H9 (cell line): ENCODE results near the gene HGS. TPM values are rescaled to one million over a fixed set of nuclear protein-coding genes. Genes with fewer than 3 reads are reported as not detected.

Experiments used
- DNase-seq: peaks from one replicate; pipeline ENCODE4 v3.0.0-alpha.2; 2017
- H2AFZ ChIP-seq: one replicate; pipeline ENCODE4 v1.6.1; 2013; ENCODE audit warnings: mild to moderate bottlenecking, low read length, control low read depth, moderate library complexity
- H2AK5ac ChIP-seq: 2 replicates; pipeline ENCODE4 v1.6.1; 2013; ENCODE audit warnings: low read length, control low read depth, mixed read lengths; ENCODE audit not compliant: insufficient read length
- H2BK120ac ChIP-seq: one replicate; pipeline ENCODE4 v1.6.1; 2013; ENCODE audit warnings: low read depth, mild to moderate bottlenecking, low read length, control low read depth, inconsistent platforms; ENCODE audit not compliant: poor library complexity, severe bottlenecking
- H2BK12ac ChIP-seq: 2 replicates; pipeline ENCODE4 v1.6.1; 2013; ENCODE audit warnings: low read length, control low read depth, mixed read lengths, low read depth; ENCODE audit not compliant: insufficient read length
- H2BK15ac ChIP-seq: 2 replicates; pipeline ENCODE4 v1.6.1; 2013; ENCODE audit warnings: low read depth, low read length, control low read depth
- H2BK20ac ChIP-seq: one replicate; pipeline ENCODE4 v1.6.1; 2013; ENCODE audit warnings: low read depth, mild to moderate bottlenecking, low read length, control low read depth, inconsistent platforms; ENCODE audit not compliant: poor library complexity, severe bottlenecking
- H2BK5ac ChIP-seq: 2 replicates; pipeline ENCODE4 v1.6.1; 2013; ENCODE audit warnings: low read length, control low read depth, mixed read lengths; ENCODE audit not compliant: insufficient read length
- H3K14ac ChIP-seq: 2 replicates; pipeline ENCODE4 v1.6.1; 2013; ENCODE audit warnings: low read length, control low read depth; ENCODE audit not compliant: insufficient read depth
- H3K18ac ChIP-seq: 2 replicates; pipeline ENCODE4 v1.6.1; 2013; ENCODE audit warnings: low read depth, mild to moderate bottlenecking, mixed read lengths, low read length, control low read depth; ENCODE audit not compliant: insufficient read length
- H3K23ac ChIP-seq: 2 replicates; pipeline ENCODE4 v1.6.1; 2013; ENCODE audit warnings: low read length, control low read depth, mixed read lengths, low read depth; ENCODE audit not compliant: insufficient read length
- H3K23me2 ChIP-seq: 2 replicates; pipeline ENCODE4 v1.6.1; 2013; ENCODE audit warnings: low read depth, mild to moderate bottlenecking, mixed read lengths, low read length, control low read depth; ENCODE audit not compliant: insufficient read length, poor library complexity, severe bottlenecking
- H3K27ac ChIP-seq: 2 replicates; pipeline ENCODE4 v1.5.1; 2013; ENCODE audit warnings: low read length, control low read depth, mixed read lengths, low read depth; ENCODE audit not compliant: insufficient read length
- H3K27me3 ChIP-seq: 2 replicates; pipeline ENCODE4 v1.6.1; 2013; ENCODE audit warnings: low read length, control low read depth, inconsistent platforms; ENCODE audit not compliant: insufficient read depth
- H3K4ac ChIP-seq: 2 replicates; pipeline ENCODE4 v1.6.1; 2013; ENCODE audit warnings: low read depth, mild to moderate bottlenecking, control low read depth, inconsistent platforms, low read length, moderate library complexity
- H3K4me1 ChIP-seq: 2 replicates; pipeline ENCODE4 v1.6.1; 2013; ENCODE audit warnings: low read length, control low read depth, inconsistent platforms; ENCODE audit not compliant: insufficient read depth
- H3K4me2 ChIP-seq: 2 replicates; pipeline ENCODE4 v1.6.1; 2013; ENCODE audit warnings: low read length, control low read depth, mixed read lengths; ENCODE audit not compliant: insufficient read length, insufficient read depth
- H3K56ac ChIP-seq: 2 replicates; pipeline ENCODE4 v1.6.1; 2013; ENCODE audit warnings: low read depth, mild to moderate bottlenecking, mixed read lengths, low read length, control low read depth; ENCODE audit not compliant: insufficient read length
- H3K79me1 ChIP-seq: 2 replicates; pipeline ENCODE4 v1.6.1; 2013; ENCODE audit warnings: low read depth, mild to moderate bottlenecking, moderate library complexity, low read length, control low read depth, inconsistent platforms; ENCODE audit not compliant: insufficient read depth, poor library complexity, severe bottlenecking
- H3K79me2 ChIP-seq: 2 replicates; pipeline ENCODE4 v1.6.1; 2013; ENCODE audit warnings: low read length, control low read depth, inconsistent platforms; ENCODE audit not compliant: insufficient read depth
- H3K9ac ChIP-seq: 2 replicates; pipeline ENCODE4 v1.6.1; 2013; ENCODE audit warnings: low read length, control low read depth, mixed read lengths; ENCODE audit not compliant: insufficient read length; ENCODE audit errors: extremely low read depth
- H3K9me3 ChIP-seq: one replicate; pipeline ENCODE4 v1.6.1; 2013; ENCODE audit warnings: low read depth, low read length, inconsistent platforms; ENCODE audit not compliant: control insufficient read depth
- H3T11ph ChIP-seq: one replicate; pipeline ENCODE4 v1.6.1; 2013; ENCODE audit warnings: mild to moderate bottlenecking, low read length, control low read depth, inconsistent platforms
- H4K20me1 ChIP-seq: one replicate; pipeline ENCODE4 v1.6.1; 2013; ENCODE audit not compliant: control insufficient read depth, insufficient read length, insufficient read depth
- H4K5ac ChIP-seq: 2 replicates; pipeline ENCODE4 v1.6.1; 2013; ENCODE audit warnings: low read depth, mild to moderate bottlenecking, mixed read lengths, low read length, control low read depth; ENCODE audit not compliant: insufficient read length
- H4K8ac ChIP-seq: replicated peaks from 2 replicates; pipeline ENCODE4 v1.6.1; 2013; ENCODE audit warnings: low read length, control low read depth, mixed read lengths, low read depth; ENCODE audit not compliant: insufficient read length
- H4K91ac ChIP-seq: 2 replicates; pipeline ENCODE4 v1.6.1; 2013; ENCODE audit warnings: low read depth, mild to moderate bottlenecking, moderate library complexity, mixed read lengths, low read length, control low read depth; ENCODE audit not compliant: insufficient read length
- H3K27ac Mint-ChIP-seq, 3 experiments: 2 replicates in 2 of 3; 3 replicates in 1 of 3; pipeline ENCODE4 v1.8.0; 2020 to 2021; ENCODE audit warnings: mixed read lengths in 3 of 3, mild to moderate bottlenecking in 1 of 3, moderate library complexity in 1 of 3
- H3K27me3 Mint-ChIP-seq: 2 replicates; pipeline ENCODE4 v1.8.0; 2021; ENCODE audit warnings: low read depth, mild to moderate bottlenecking, moderate library complexity, mixed read lengths
- H3K36me3 Mint-ChIP-seq, 3 experiments: 2 replicates in 2 of 3; 3 replicates in 1 of 3; pipeline ENCODE4 v1.8.0; 2020 to 2021; ENCODE audit warnings: low read depth in 3 of 3, mixed read lengths in 3 of 3; ENCODE audit not compliant: insufficient read depth in 1 of 3
- H3K4me1 Mint-ChIP-seq, 2 experiments: 2 replicates each; pipeline ENCODE4 v1.8.0; 2020; ENCODE audit warnings: mixed read lengths in 2 of 2
- H3K4me3 Mint-ChIP-seq, 2 experiments: 2 replicates in 1 of 2; 3 replicates in 1 of 2; pipeline ENCODE4 v1.8.0; 2020 to 2021; ENCODE audit warnings: mild to moderate bottlenecking in 2 of 2, mixed read lengths in 2 of 2, moderate library complexity in 1 of 2
- H3K9me3 Mint-ChIP-seq, 2 experiments: 2 replicates in 1 of 2; 3 replicates in 1 of 2; pipeline ENCODE4 v1.8.0; 2020; ENCODE audit warnings: mild to moderate bottlenecking in 2 of 2, mixed read lengths in 2 of 2, moderate library complexity in 1 of 2
- CTCF ChIP-seq: fragments of 200-600 bp; sonication (generic); conservative IDR thresholded peaks from 3 replicates; pipeline ENCODE4 v1.8.0; 2021; ENCODE audit warnings: antibody characterized with exemption, mild to moderate bottlenecking
- WGBS: extraction: QIAGEN DNeasy Blood & Tissue Kit; methylation state at CpG from one replicate; pipeline ENCODE4 v1.1.7; 2013; ENCODE audit warnings: missing lambda C conversion rate, low lambda C conversion rate, mixed read lengths; ENCODE audit not compliant: insufficient read length; ENCODE audit errors: extremely low coverage; 5-methylcytosine and 5-hydroxymethylcytosine counted together
- total RNA-seq: library from RNA; stranded (reverse); gene quantifications from 2 replicates; pipeline ENCODE4 v1.2.1, GENCODE V29; 2021

The HGS gene
- total RNA-seq, 1 experiment from 2014 or later = 106 TPM

GRCh38 chr17:81665205-81666091 lies 18.4 kb upstream of the HGS start:
- Histone ChIP-seq H3K27me3 (no peaks in the 10 kb centered on the region), H3K4me1 (peaks cover 2% of the 10 kb centered on the region; the same call in 1 of the 2 replicates), H4K8ac (no peak overlapping the region), H4K20me1 (no peaks in the 10 kb centered on the region), H3K9ac (peak overlapping the region; percentile 54), H3K23me2 (peaks cover 3% of the 10 kb centered on the region), H3K79me2 (peaks cover 4% of the 10 kb centered on the region; the same call in 1 of the 2 replicates), H2BK20ac (no peak overlapping the region), H3K9me3 (no peaks in the 10 kb centered on the region), H3K18ac (no peak overlapping the region), H2BK15ac (no peak overlapping the region), H3K14ac (no peak overlapping the region), H3T11ph (no peak overlapping the region), H3K79me1 (peaks cover 9% of the 10 kb centered on the region), H4K5ac (no peak overlapping the region), H2AK5ac (no peak overlapping the region), H3K4ac (no peak overlapping the region), H3K27ac (no peak overlapping the region), H3K23ac (no peak overlapping the region), H3K4me2 (peak overlapping the region; percentile 74), H3K56ac (no peak overlapping the region), H2BK120ac (no peak overlapping the region), H2BK5ac (no peak overlapping the region), H2BK12ac (no peak overlapping the region), H2AFZ (no peak overlapping the region), H4K91ac (no peak overlapping the region)
- peaks cover 26 to 43% (median 42%) of the 10 kb centered on the region in 3 experiments; a peak in 6 of 7 replicates for H3K36me3 Mint-ChIP-seq
- H3K27me3 Mint-ChIP-seq = no peaks in the 10 kb centered on the region
- peak; percentile 35 for DNase-seq
- H3K27ac Mint-ChIP-seq = peak overlapping the region; percentile 24 to 98 (median 81); a peak in 6 of 7 replicates
- H3K4me3 Mint-ChIP-seq = peak overlapping the region; percentile 97
- H3K4me1 Mint-ChIP-seq = peaks cover 18 to 19% of the 10 kb centered on the region in 2 experiments
- WGBS = no CpG with 5 or more reads among the region's 30 CpGs
- H3K9me3 Mint-ChIP-seq = no peaks in the 10 kb centered on the region
- no peak for TF ChIP-seq CTCF
